Measurements from ENCODE around the gene CETN3. TPM values are rescaled to one million over a fixed set of nuclear protein-coding genes. Genes with fewer than 3 reads are reported as not detected.

CETN3 gene
- total RNA-seq, 1 experiment from 2014 or later = 38.5 TPM

DNA sequence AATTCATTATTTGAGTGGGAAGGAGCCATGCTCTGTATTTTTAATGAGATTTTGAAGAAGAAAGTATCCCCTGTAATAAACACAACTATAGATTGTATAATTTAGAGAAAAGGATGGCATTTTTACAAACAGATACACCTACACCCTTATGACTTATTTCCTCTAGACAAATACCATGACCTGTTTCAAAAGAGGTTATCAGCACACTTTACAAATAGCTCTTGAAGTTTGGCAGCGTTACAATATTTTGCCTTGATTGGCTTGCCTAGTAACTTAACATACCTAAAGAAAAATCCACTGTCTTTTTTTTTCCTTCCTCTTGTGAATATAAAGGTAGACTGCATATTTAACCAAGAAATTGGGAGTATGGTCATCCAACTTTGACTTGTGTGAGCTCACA, 28.5 kb upstream of the CETN3 start:
- intact Hi-C loops (cut with micrococcal nuclease; ENCODE audit: unreplicated experiment) = no loop called here
- TF ChIP-seq, protein P1, sequence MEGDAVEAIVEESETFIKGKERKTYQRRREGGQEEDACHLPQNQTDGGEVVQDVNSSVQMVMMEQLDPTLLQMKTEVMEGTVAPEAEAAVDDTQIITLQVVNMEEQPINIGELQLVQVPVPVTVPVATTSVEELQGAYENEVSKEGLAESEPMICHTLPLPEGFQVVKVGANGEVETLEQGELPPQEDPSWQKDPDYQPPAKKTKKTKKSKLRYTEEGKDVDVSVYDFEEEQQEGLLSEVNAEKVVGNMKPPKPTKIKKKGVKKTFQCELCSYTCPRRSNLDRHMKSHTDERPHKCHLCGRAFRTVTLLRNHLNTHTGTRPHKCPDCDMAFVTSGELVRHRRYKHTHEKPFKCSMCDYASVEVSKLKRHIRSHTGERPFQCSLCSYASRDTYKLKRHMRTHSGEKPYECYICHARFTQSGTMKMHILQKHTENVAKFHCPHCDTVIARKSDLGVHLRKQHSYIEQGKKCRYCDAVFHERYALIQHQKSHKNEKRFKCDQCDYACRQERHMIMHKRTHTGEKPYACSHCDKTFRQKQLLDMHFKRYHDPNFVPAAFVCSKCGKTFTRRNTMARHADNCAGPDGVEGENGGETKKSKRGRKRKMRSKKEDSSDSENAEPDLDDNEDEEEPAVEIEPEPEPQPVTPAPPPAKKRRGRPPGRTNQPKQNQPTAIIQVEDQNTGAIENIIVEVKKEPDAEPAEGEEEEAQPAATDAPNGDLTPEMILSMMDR (IDR thresholded peaks at IDR 0.05; ENCODE audit: insufficient read depth in 1 of 2, low read depth in 1 of 2, low read length in 1 of 2, severe bottlenecking in 1 of 2, unreplicated experiment in 1 of 2) = no peak
- Mint-ChIP-seq H3K4me1 (ENCODE audit: low read depth, unreplicated experiment) (peaks cover 6% of the 10 kb centered on the region), H3K4me3 (ENCODE audit: unreplicated experiment) (no peak overlapping the region), H3K36me3 (ENCODE audit: insufficient read depth, unreplicated experiment) (no peaks in the 10 kb centered on the region), H3K9me3 (ENCODE audit: unreplicated experiment) (no peaks in the 10 kb centered on the region), H3K27ac (ENCODE audit: unreplicated experiment) (no peak overlapping the region), H3K27me3 (ENCODE audit: insufficient read depth, unreplicated experiment) (peaks cover 3% of the 10 kb centered on the region)
- ChIA-PET CTCF (interaction anchor here (0.8 to 2.6 kb wide), 2 partner anchors 17 to 166 kb away, joined by 5 to 15 read pairs; no protein-coding TSS in a partner anchor), POLR2A (interaction anchor here (1.1 kb wide), 1 partner anchor 28 kb away, joined by 4 read pairs; the partner anchor contains the start of gene CETN3)
- no TSS peak for BruUV-seq (replicated peaks)
- Histone ChIP-seq H3K36me3 (ENCODE audit: control insufficient read depth, insufficient read depth, low read length) (no peaks in the 10 kb centered on the region), H3K4me3 (ENCODE audit: low read depth, low read length) (no peak overlapping the region), H3K27me3 (replicated peaks; ENCODE audit: control insufficient read depth, insufficient read depth, low read length) (no peaks in the 10 kb centered on the region), H3K9me3 (no peaks in the 10 kb centered on the region), H3K4me1 (peaks cover 12% of the 10 kb centered on the region)
- no peak for DNase-seq

DNA sequence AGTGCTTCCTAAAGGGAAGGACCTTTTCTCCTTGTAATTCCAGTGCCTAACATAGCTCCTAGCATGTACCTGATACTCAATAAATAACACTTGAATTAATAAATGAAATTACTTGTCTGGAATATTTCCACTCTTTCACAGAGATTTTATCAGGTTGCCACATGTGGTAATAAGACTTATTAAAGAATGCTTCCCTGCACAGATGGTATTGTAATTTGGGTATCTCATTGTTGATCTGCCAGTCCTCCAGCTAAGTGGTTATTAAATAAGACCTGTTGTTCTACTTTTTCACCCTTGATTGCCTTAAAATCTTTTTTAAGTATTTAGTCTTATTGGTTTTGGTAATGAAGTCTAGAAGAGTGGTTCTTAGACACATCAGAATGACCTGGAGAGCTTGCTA, 28.1 kb upstream of the CETN3 start:
- H3K9me3 Mint-ChIP-seq (ENCODE audit: unreplicated experiment) = no peaks in the 10 kb centered on the region
- H3K36me3 ChIP-seq (ENCODE audit: control insufficient read depth, insufficient read depth, low read length) = no peaks in the 10 kb centered on the region
- no peaks in the 10 kb centered on the region for H3K27me3 ChIP-seq (replicated peaks; ENCODE audit: control insufficient read depth, insufficient read depth, low read length)
- ChIA-PET CTCF (interaction anchor here (0.8 kb wide), 1 partner anchor 17 kb away, joined by 5 read pairs; no protein-coding TSS in a partner anchor), POLR2A (interaction anchor here (1.1 kb wide), 1 partner anchor 28 kb away, joined by 4 read pairs; the partner anchor contains the start of gene CETN3)
- BruUV-seq (replicated peaks) = no TSS peak
- TF ChIP-seq, protein P1 (IDR thresholded peaks at IDR 0.05; ENCODE audit: insufficient read depth in 1 of 2, low read depth in 1 of 2, low read length in 1 of 2, severe bottlenecking in 1 of 2, unreplicated experiment in 1 of 2) = no peak
- no peak overlapping the region for H3K4me3 Mint-ChIP-seq (ENCODE audit: unreplicated experiment)
- peaks cover 6% of the 10 kb centered on the region for H3K4me1 Mint-ChIP-seq (ENCODE audit: low read depth, unreplicated experiment)
- no peaks in the 10 kb centered on the region for H3K36me3 Mint-ChIP-seq (ENCODE audit: insufficient read depth, unreplicated experiment)
- no peaks in the 10 kb centered on the region for H3K9me3 ChIP-seq
- H3K4me3 ChIP-seq (ENCODE audit: low read depth, low read length) = no peak overlapping the region
- no peak overlapping the region for H3K27ac Mint-ChIP-seq (ENCODE audit: unreplicated experiment)
- no peak for DNase-seq
- peaks cover 12% of the 10 kb centered on the region for H3K4me1 ChIP-seq
- peaks cover 3% of the 10 kb centered on the region for H3K27me3 Mint-ChIP-seq (ENCODE audit: insufficient read depth, unreplicated experiment)
- intact Hi-C loops (cut with micrococcal nuclease; ENCODE audit: unreplicated experiment) = no loop called here

DNA sequence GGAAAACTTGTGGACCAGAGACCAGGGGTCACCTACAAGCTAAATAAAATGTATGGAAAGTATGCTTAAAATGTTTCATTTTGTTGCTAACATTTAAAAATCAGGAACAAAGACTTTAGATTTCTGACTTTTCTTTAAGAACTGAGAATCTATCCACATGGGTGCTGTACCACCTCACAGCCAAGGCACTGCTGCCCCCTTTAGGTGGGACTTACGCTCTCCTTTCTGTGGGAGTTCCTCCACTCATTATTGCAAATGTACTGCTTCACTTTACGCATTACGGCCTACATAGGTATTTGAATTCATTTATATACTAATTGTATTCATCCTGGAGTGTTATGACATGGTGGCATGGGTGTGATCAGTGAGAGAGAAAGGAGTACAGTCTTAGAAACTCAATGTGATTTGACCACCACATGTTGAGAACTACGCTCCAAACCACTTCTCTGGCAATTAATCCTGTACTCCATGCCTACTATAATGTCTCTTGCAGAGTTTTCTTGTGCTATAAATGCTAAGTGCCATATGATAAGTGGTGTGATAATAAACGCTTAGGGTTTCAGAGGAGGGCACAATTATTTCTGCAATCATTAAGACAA, 24.7 kb upstream of the CETN3 start:
- intact Hi-C loops (cut with micrococcal nuclease; ENCODE audit: unreplicated experiment) = loop anchor here (1.0 to 2.0 kb wide), 4 partner anchors 13 to 1705 kb away; no protein-coding TSS in a partner anchor

More for the DNA sequence above, 24.7 kb upstream of the CETN3 start:
- ChIA-PET POLR2A (no interaction called here), CTCF (no interaction called here)
- BruUV-seq (replicated peaks) = no TSS peak
- peaks cover 10% of the 10 kb centered on the region for H3K27me3 Mint-ChIP-seq (ENCODE audit: insufficient read depth, unreplicated experiment)
- H3K36me3 Mint-ChIP-seq (ENCODE audit: insufficient read depth, unreplicated experiment) = no peaks in the 10 kb centered on the region
- Histone ChIP-seq H3K36me3 (ENCODE audit: control insufficient read depth, insufficient read depth, low read length) (no peaks in the 10 kb centered on the region), H3K4me3 (ENCODE audit: low read depth, low read length) (no peak overlapping the region), H3K4me1 (peaks cover 5% of the 10 kb centered on the region; the same call in 1 of the 2 replicates), H3K27me3 (replicated peaks; ENCODE audit: control insufficient read depth, insufficient read depth, low read length) (no peaks in the 10 kb centered on the region), H3K9me3 (no peaks in the 10 kb centered on the region)
- H3K27ac Mint-ChIP-seq (ENCODE audit: unreplicated experiment) = no peak overlapping the region
- TF ChIP-seq, protein P1 (IDR thresholded peaks at IDR 0.05; ENCODE audit: insufficient read depth in 1 of 2, low read depth in 1 of 2, low read length in 1 of 2, severe bottlenecking in 1 of 2, unreplicated experiment in 1 of 2) = peak; percentile 73 to 86
- DNase-seq = peak; percentile 55 to 77
- no peaks in the 10 kb centered on the region for H3K9me3 Mint-ChIP-seq (ENCODE audit: unreplicated experiment)
- H3K4me3 Mint-ChIP-seq (ENCODE audit: unreplicated experiment) = no peak overlapping the region
- H3K4me1 Mint-ChIP-seq (ENCODE audit: low read depth, unreplicated experiment) = peaks cover 6% of the 10 kb centered on the region
